KOPT-K1 (cell line): ENCODE measurements around the gene DMAP1.

Source experiments
- H3K27ac ChIP-seq: fragments of 200-600 bp; sonication (generic); 2 replicates; pipeline ENCODE4 v1.5.1; 2016; ENCODE audit warnings: antibody characterized with exemption, mild to moderate bottlenecking, low read depth, low read length; ENCODE audit not compliant: poor library complexity, severe bottlenecking
- H3K36me3 ChIP-seq: fragments of 200-600 bp; sonication (generic); 2 replicates; pipeline ENCODE4 v1.5.1; 2017; ENCODE audit warnings: antibody characterized with exemption, mild to moderate bottlenecking, low read length, moderate library complexity; ENCODE audit not compliant: insufficient read depth
- H3K9me3 ChIP-seq: fragments of 200-600 bp; sonication (generic); 2 replicates; pipeline ENCODE4 v1.5.1; 2017; ENCODE audit warnings: antibody characterized with exemption, low read length, mild to moderate bottlenecking; ENCODE audit not compliant: insufficient read depth, poor library complexity, severe bottlenecking

Gene DMAP1

DNA sequence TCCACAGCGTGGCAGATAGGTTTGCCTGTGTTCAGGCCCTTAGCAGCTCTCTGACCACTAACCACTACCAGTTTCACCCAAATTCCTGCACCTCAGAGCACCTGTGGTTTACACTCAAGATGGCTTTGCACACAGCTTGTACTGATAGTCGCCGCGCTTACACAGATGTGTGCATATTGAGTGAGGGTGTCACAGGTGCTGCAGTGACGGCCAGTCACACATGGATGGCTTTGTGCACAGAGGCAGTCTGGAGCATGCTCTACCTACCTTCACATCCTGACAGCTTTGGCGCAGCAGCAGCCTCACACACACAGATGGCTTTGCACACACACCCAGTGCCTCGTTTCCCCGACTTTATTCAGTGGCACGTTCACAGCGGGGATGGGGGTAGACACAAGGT is 7.5 kb downstream of the DMAP1 start:
- Histone ChIP-seq H3K36me3 (peaks cover 64% of the 10 kb centered on the region), H3K9me3 (no peaks in the 10 kb centered on the region), H3K27ac (no peak overlapping the region)

DNA sequence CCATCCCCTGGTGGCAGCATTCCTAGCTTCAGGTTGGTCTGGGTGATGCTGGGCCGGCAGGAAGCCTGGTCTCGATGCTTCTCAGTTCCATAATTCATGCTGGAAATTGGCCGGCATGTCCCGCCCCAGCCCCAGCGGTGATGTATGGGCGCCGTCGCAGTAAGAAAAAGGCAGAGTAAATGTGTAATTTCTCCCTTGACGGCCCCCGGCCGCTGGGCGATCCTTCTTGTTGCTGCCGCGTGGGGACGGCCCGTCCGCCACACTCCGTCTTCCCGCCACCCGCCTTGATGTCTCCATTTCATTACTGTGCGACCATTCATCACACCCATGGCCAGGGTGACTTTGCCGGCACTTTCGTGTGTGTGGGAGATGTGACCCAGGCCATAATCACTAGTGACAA is 8.5 kb downstream of the DMAP1 start:
- no peak overlapping the region for H3K27ac ChIP-seq
- no peaks in the 10 kb centered on the region for H3K9me3 ChIP-seq
- peaks cover 54% of the 10 kb centered on the region for H3K36me3 ChIP-seq

DNA sequence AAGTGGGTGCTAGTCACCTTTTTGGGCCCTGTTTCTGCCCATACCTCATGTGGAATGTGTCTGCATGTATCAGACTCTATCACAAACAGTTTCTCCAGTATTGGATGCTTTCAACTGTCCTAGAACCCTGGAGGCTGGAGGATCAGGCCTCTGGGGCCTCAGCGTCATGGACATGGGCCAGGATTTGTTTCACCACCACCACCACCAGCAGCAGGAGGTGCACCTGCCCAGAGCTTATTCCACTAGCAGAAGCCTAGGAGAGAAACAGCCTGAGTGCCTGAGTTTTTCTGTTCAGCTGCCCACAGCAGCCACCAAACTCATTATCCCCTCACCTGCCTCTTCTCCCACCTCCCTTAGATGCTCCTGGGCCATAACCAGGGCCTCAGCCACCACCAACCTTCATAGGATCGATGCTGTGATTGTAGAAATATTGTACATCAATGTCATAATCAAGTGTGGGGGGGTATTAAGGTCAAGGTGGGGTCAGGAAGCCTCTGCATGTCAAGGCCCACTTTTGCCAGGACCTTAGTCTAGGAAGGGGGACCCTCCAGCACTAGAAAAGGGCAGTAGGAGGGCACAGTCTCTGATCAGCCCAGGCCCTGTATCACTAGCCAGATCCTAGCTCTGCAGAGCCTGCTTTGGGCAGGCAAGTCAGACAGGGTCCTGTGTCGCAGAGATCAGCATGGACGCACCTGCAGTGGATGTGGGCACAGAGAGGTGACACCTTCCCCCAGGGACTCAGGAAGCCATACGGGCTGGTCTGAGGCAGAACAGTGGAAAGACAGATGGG is 9.3 kb downstream of the DMAP1 start:
- Histone ChIP-seq H3K9me3 (no peaks in the 10 kb centered on the region), H3K36me3 (peaks cover 46% of the 10 kb centered on the region), H3K27ac (no peak overlapping the region)

DNA sequence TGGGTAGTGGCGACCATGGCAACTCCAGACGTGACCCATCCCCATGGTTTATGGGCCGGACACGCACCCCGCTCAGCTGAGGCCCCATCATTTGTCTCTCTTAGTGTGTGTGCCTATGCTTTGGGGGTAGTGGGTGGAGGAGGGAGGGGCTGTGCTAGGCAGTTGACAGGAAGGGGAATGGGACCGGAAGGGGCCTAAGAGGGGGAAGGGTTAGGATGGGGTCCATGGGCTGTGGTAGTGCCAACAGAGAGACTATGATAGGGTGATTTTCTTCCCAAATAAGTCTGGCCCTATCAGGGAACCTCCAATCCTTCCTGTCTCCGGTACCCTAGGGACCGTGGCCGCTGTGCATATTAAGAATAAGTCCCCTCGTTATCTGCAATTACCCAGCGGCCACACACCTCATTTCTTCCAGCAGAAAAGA is 9.9 kb downstream of the DMAP1 start:
- Histone ChIP-seq H3K36me3 (peaks cover 40% of the 10 kb centered on the region), H3K27ac (no peak overlapping the region)

DNA sequence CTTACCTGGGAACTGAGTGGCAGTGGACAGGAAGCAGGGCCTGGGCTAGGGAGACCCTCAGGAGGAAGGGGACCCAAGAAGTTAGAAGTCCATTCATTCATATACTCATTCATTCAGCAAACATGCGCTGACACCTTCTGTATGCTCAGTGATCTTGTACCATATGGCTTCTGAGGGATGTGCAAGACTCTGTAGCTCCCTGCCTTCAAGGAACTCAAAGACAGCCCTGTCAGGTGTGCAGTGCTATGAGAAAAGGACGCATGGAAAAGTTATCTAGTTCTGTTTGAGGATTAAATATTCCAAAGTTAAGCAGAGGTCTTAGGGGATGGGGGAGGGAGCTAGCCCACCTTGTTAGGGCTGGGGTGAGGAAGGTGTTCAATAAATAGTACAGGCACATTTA is 12.5 kb downstream of the DMAP1 start:
- H3K9me3 ChIP-seq, result no peaks in the 10 kb centered on the region
- H3K36me3 ChIP-seq, result peaks cover 14% of the 10 kb centered on the region
- H3K27ac ChIP-seq, result no peak overlapping the region

More for the DNA sequence above, 9.9 kb downstream of the DMAP1 start:
- H3K9me3 ChIP-seq, result no peaks in the 10 kb centered on the region

DNA sequence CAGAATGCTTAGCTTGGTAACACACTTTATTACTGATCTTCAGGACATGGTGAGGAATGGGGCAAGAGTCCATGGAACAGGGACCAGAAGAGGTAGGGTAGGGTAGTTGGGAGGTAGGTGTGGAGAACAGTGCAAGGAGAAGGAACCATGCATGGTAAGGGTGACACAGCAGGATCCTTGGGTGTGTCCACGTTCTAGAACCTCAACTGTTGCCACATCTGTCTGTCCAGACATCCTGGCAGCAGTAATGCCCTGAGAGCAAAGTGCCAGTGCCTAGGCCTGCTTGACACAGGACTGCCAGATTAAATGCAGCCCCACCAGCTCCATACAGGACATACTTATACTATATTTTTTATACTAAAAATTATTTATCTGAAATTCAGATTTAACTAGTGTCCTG is 13.9 kb downstream of the DMAP1 start:
- Histone ChIP-seq H3K27ac (no peak overlapping the region), H3K36me3 (peaks cover 16% of the 10 kb centered on the region), H3K9me3 (no peaks in the 10 kb centered on the region)

DNA sequence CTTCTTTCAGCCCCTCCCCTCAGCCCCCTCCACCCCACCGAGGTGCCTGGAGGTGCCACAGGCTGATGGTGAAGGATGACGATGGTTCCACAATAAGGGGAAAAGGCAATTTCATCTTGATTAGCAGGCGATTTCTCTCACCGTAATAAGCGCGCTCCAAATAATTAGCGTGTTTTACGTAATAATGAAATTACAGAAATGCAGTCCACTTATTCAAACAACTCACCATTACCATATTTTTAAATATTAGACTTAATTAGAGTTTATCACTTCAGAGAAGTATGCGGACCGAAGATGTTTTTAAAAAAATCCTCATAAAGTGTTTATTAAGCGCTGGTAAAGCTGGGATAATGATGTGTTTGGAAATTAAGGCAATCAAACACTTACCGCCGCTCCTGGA is 14.9 kb downstream of the DMAP1 start:
- Histone ChIP-seq H3K36me3 (peaks cover 12% of the 10 kb centered on the region), H3K9me3 (no peaks in the 10 kb centered on the region), H3K27ac (no peak overlapping the region)

DNA sequence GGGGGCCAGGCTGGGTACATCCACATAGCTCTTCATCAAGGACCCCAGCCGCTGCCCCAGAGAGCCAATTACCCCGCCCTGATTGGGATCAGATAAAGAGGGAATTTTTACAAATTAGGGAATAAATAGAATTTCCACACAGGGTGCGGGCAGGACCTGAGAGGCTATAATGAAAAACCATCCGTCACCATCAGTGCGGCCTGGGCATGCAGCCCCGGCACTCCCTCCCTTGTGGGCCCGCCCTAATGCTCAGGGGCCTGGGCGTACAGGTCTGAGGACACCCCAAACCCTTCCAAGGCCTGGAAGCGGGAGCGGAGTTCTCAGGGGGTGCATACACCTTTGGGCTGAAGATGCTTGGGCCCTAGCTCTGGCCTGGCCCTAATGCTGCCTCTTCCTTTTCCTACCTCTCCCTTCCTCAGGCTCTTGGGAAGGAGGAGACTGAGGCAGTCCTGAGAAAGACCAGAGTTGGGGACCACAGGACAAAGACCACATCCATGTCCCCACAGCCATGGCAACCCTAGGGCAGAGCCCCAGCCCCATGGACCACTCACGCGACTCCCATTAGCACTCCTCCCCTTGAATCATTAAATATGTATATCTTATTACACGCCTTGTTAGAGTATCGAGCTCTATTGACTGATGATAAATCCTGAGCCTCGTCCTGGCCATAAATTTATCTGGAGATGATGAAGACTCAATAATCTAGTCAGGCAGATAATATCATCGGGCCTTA is 16.3 kb downstream of the DMAP1 start:
- Histone ChIP-seq H3K9me3 (no peaks in the 10 kb centered on the region), H3K36me3 (peaks cover 12% of the 10 kb centered on the region), H3K27ac (no peak overlapping the region)

DNA sequence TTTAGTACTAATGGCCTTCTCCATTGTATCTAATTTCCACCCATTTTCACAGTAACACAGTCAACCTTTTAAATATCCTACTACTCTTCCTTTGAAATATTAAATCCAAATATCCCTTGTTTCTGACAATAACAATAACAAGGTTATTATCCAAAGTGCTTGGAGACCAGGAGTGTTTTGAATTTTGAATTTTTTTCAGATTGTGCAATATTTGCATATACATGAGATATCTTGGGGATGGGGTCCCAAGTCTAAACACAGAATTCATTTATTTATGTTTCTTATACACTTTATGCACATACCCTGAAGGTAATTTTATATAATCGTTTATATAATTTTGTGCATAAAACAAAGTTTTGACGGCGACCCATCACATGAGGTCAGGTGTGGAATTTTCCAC is 17.5 kb downstream of the DMAP1 start:
- no peaks in the 10 kb centered on the region for H3K9me3 ChIP-seq
- H3K27ac ChIP-seq, result no peak overlapping the region
- peaks cover 12% of the 10 kb centered on the region for H3K36me3 ChIP-seq

DNA sequence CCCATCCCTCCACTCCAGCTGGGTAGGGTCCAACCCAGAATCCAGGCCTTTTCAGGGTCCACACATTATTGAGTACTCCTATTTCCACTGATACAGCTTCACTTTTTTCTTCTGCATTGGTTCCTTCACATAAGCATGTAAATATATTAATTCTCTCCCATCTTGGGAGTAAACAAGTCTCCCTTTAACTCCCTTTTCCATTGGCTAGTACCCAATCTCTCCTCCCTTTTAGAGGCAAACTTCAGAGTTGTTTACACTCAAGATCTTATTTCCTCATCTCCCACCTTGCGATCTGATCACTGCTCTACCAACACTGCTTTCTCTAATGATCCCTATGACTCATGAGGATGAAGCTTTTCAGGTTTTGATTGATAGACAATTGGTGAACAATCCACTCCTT is 20.3 kb downstream of the DMAP1 start:
- H3K27ac ChIP-seq, result no peak overlapping the region

DNA sequence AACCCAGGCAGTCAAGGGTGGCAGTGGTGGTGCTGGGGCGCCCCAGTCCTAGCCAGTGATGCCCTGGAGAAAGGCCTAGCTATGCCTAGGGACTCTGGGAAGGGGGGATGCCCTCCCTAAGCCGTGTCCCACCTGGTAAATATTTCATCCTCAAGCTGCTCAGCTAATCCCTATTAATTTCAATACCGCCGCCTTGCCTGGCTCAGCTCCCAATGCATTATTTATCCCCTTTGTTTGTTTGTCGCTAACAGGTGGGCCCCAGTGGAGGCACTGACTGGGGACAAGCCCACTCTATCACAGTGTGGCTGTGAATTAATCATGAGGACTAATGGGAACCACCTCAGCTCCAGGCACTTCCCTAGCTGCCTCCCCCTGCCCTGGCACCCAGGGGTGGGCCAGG is 22.5 kb downstream of the DMAP1 start:
- Histone ChIP-seq H3K27ac (no peak overlapping the region), H3K9me3 (no peaks in the 10 kb centered on the region), H3K36me3 (peaks cover 21% of the 10 kb centered on the region)

More for the DNA sequence above, 20.3 kb downstream of the DMAP1 start:
- Histone ChIP-seq H3K36me3 (peaks cover 12% of the 10 kb centered on the region), H3K9me3 (no peaks in the 10 kb centered on the region)

DNA sequence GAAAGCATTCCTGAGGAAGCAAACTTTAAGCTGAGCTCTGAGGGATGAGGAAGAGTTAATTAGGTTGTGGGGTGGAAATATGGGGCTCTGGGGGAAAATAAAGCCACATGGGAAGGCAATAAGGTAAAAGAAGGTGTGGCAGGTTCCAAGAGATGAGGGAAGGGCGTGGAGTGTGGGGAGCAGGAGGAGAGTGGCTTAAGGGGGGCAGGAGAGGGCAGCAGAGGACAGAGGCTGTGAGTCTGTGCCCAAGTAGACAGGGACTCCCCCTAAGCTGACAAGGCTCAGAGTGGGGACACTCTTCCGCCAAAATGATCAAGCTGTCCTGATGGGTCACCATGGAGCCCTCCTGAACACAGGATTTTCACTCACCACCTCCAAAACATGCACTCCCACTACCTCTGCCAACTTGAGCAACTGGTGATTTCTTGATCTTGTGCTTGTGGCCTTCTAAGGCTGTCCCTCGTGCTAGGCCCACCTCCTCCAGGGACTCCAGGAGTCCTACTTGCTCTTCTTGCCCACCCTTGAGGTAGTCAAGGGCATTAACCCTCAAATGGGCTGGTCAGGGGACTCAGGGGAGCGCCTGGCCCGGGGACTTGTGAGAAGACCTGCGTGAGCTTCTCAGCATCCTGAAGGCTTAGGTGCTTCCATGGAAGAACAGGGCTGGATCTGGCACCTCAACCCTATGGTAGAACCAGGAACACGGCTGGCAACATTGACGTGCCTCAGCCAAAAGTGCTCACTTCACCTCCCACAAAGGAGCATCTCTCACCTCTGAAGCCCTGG is 23.4 kb downstream of the DMAP1 start:
- Histone ChIP-seq H3K9me3 (no peaks in the 10 kb centered on the region), H3K27ac (no peak overlapping the region), H3K36me3 (peaks cover 14% of the 10 kb centered on the region)

DNA sequence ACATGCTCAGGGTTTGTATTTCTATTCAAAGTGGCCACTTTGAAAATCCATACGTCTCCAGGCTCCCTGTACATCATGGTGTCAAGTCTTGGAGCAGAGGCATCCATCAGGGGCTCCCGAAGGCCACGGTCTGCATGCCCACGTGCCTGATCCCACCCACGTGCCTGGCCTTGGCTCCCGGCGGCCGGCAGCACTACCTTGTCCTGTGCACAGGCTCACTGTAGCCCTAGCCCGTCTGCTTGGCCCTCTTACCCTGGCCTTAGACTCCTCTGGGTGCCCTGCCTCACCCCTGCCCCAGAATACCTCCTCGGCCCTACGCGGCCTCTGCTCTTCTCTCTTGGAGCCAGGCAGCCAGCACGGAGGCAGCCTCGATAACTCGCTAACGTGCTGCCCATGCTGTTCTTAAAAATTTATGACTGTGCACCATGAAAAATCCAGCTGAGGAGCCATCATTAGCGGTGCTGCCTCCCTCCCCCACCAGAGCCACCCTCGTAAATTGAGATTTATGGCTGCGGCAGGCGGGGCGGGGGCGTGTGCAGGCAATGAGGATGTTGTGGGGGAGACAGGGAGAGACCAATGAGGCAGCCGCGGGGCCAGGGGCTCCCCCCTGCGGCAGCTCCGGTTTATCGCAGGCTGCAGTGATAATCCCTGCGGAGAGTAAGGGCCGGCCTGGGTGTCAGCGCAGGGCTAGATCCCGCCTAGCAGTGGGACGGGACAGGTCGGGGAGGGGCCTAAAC is 24.6 kb downstream of the DMAP1 start:
- no peak overlapping the region for H3K27ac ChIP-seq
- H3K36me3 ChIP-seq, result peaks cover 14% of the 10 kb centered on the region; the same call in 1 of the 2 replicates
- no peaks in the 10 kb centered on the region for H3K9me3 ChIP-seq

DNA sequence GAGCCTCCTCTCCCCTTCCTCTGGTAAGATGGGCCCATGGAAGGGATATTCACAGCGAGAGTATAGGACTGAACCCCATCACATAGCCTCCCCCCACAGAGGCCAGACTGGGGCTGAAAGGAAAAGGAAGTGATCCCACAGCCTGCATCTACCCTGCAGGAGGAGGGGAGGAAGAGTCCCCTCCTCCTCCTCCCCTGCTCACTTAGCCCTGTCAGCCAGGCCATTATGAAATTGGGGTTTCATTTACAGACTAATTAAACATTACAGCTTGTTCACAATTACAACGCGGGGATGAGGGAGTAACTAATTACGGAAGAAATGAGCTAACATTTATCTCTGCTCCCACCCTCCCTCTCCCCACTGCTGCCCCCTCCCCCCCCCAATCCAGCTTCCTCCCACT is 25.4 kb downstream of the DMAP1 start:
- no peaks in the 10 kb centered on the region for H3K9me3 ChIP-seq
- H3K27ac ChIP-seq, result no peak overlapping the region
- peaks cover 14% of the 10 kb centered on the region; the same call in 1 of the 2 replicates for H3K36me3 ChIP-seq
